Aorta (tissue), 5 donors: ENCODE data around the gene MRTFA. TPM values are rescaled to one million over a fixed set of nuclear protein-coding genes. Genes with fewer than 3 reads are reported as not detected.
"Not testable (repeated sequence)": the region's sequence is repeated elsewhere in the genome, so short reads cannot be mapped to it uniquely, and the experiment has no call there.

Experiments
- ATAC-seq: fragments of 200-7000 bp; cut with Tn5 transposase; one replicate; pipeline ENCODE4 v1.9.1; 2022; ENCODE audit warnings: moderate library complexity; ENCODE audit not compliant: low FRiP score
- DNase-seq, 2 donors: peaks; one replicate each; pipeline ENCODE4 v3.0.0-alpha.2; 2020
- H3K27ac ChIP-seq, 2 donors: one replicate each; pipeline ENCODE4 v1.5.1; 2013; ENCODE audit warnings: low read length in 2 of 2, mild to moderate bottlenecking in 2 of 2, moderate library complexity in 2 of 2, control low read depth in 1 of 2, inconsistent platforms in 1 of 2, low read depth in 1 of 2
- H3K27me3 ChIP-seq, 2 donors: one replicate each; pipeline ENCODE4 v1.6.1; 2013; ENCODE audit warnings: control low read depth in 1 of 2, low read length in 1 of 2, mild to moderate bottlenecking in 1 of 2, moderate library complexity in 1 of 2; ENCODE audit not compliant: insufficient read depth in 2 of 2, control insufficient read depth in 1 of 2
- H3K36me3 ChIP-seq, 2 donors: one replicate each; pipeline ENCODE4 v1.6.1; 2013; ENCODE audit warnings: control low read depth in 1 of 2, low read length in 1 of 2, mild to moderate bottlenecking in 1 of 2; ENCODE audit not compliant: insufficient read depth in 2 of 2, control insufficient read depth in 1 of 2
- H3K4me1 ChIP-seq, 2 donors: one replicate each; pipeline ENCODE4 v1.6.1; 2013; ENCODE audit warnings: low read length in 2 of 2, control low read depth in 1 of 2, mild to moderate bottlenecking in 1 of 2, moderate library complexity in 1 of 2; ENCODE audit not compliant: insufficient read depth in 2 of 2, control insufficient read depth in 1 of 2
- H3K4me3 ChIP-seq, 2 donors: one replicate each; pipeline ENCODE4 v1.5.1; 2013; ENCODE audit warnings: low read length in 2 of 2, control low read depth in 1 of 2, mild to moderate bottlenecking in 1 of 2
- H3K9me3 ChIP-seq: one replicate; pipeline ENCODE4 v1.6.1; 2013; ENCODE audit warnings: mild to moderate bottlenecking, low read length; ENCODE audit not compliant: control insufficient read depth
- WGBS, 2 donors: extraction: QIAGEN DNeasy Blood & Tissue Kit; methylation state at CpG; one replicate each; pipeline ENCODE4 v1.1.7; 2013; 5-methylcytosine and 5-hydroxymethylcytosine counted together
- intact Hi-C, 2 donors: fragments of 100-400 bp; cut with DNase I; formaldehyde crosslinking; loops; one replicate each; pipeline versions ENCODE4 v1.14.2 to v1.15.0; 2022
- polyA plus RNA-seq, 2 donors: library from polyadenylated mRNA; stranded (reverse); fragments of 200-250 nt; gene quantifications; one replicate each; pipeline ENCODE4 v1.2.3, GENCODE V29; 2013
- total RNA-seq, 2 donors: library from RNA; stranded (reverse); fragmentation: NEBNext Ultra II Directional; extraction: Animal tissue kit (Norgen Biotek cat#: 25700); gene quantifications; one replicate each; pipeline ENCODE4 v1.2.1, GENCODE V29; 2021
- donor health status: healthy with polysubstance abuse.
- donor health status: Bipolar disorder and iron deficiency.
- donor health status: DM: no; HTN: no; CAD: no.
- donor health status: DM: no; HTN: no; CAD: no.
- donor health status: DM: yes; HTN: yes; CAD: no.

Gene MRTFA
- total and polyA plus RNA-seq, 4 donors = 12.9 to 77.4 (median 51.9) TPM

DNA sequence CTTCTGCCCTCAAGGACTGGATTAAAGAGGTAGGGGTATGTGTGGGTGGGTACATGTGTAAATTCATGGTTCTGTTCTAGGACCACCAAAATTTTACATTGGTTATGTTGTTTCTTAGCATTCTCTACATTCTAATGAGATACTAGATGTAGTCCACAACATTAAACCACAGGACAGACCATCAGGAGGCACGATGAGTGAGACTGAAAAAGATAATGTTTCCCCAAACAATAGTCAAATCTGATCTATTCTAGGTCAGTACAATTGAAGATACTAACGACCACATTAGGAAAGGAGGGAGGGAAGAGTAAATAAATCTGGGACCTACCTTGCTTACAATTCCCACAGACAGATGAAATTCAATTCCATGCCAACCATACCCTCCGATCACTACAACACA, 42.2 kb downstream of the MRTFA start:
- peaks cover 0 to 9% of the 10 kb centered on the region in 2 donors for H3K4me1 ChIP-seq
- ATAC-seq (no peak), DNase-seq (no peak)
- no peaks in the 10 kb centered on the region for H3K36me3 ChIP-seq
- 85 to 88% methylated on average over 3 of the region's 3 CpGs for WGBS, 2 donors
- H3K27me3 ChIP-seq = no peaks in the 10 kb centered on the region
- intact Hi-C loops = no loop called here
- no peak overlapping the region for H3K4me3 ChIP-seq
- H3K9me3 ChIP-seq = no peaks in the 10 kb centered on the region
- H3K27ac ChIP-seq = no peak overlapping the region

DNA sequence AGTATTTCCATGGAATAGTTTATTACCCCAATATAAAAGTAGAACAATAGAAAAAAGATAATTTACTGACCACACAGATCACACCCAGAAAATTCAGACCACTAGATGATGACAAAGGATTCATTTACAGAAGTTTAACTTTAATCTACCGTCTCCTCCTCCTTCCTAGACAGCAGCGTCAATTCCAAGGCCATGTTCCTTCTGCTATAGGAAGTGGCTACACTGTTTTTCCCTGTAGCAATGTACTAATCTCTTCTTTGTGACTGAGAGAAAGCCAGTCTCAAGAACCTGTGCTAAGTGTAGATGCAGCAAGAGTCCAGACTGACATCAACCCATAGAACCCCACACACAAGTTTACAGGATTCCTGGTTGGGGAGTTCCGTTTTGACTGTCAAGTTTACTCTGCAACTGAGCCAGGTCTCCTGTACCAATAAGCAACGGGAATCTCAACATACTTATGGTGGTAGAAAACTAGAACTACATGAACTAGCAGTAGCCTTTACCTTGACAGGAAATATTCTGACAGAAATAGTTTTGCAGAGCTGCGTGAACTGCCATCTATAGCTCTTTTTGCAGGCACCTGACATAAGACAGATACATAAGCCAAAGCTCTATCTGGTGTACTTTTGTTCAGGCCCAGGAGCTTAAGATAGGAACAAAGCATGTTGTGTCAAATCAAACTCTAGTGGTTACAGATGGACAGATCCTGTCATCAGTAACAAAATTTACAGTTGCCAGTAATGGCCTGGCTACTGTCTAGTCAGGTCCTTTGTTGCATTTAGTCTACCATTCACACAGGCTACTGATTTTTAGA, 42.9 kb downstream of the MRTFA start:
- H3K4me1 ChIP-seq = peaks cover 0 to 8% of the 10 kb centered on the region in 2 donors
- WGBS, 2 donors = 78 to 80% methylated on average over 5 of the region's 5 CpGs
- no peaks in the 10 kb centered on the region for H3K36me3 ChIP-seq

DNA sequence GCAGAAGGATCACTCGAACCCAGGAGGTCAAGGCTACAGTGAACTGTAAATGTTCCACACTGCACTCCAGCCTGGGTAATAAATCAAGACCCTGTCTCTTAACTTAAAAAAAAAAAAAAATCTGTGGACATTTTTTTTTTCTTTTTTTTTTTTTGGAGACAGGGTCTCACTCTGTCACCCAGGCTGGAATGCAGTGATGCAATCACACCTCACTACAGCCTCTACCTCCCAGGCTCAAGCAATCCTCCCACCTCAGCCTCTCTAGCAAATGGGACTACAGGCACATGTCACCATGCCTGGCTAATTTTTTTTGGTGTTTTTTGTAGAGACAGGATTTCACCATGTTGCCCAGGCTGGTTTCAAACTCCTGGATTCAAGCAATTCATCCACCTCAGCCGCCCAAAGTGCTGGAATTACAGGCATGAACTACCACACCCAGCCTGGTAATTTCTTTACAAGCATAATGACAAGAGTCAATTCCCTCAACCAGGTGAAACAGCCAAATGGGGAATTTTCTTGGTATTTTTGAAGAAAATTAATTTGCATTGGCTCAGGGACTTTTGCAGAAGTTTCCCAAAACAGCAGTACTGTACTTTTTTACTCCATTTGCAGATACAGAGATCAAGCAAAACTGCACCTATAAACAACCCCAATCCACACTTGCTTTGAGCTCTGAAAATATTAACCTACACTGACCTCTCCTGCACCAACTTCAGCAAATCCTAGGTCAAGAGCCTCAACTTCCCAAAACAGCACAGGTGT, 44.0 kb downstream of the MRTFA start:
- H3K4me3 ChIP-seq = no peak overlapping the region
- no peak for ATAC-seq
- no peak for DNase-seq
- intact Hi-C loops = no loop called here
- no peak overlapping the region for H3K27ac ChIP-seq
- WGBS, 2 donors = 90 to 94% methylated on average over 2 of the region's 2 CpGs
- peaks cover 0 to 6% of the 10 kb centered on the region in 2 donors for H3K4me1 ChIP-seq
- no peaks in the 10 kb centered on the region for H3K27me3 ChIP-seq
- H3K36me3 ChIP-seq = no peaks in the 10 kb centered on the region
- H3K9me3 ChIP-seq = no peaks in the 10 kb centered on the region

More for the DNA sequence above, 42.9 kb downstream of the MRTFA start:
- Histone ChIP-seq H3K4me3 (no peak overlapping the region), H3K9me3 (no peaks in the 10 kb centered on the region), H3K27ac (no peak overlapping the region), H3K27me3 (no peaks in the 10 kb centered on the region)
- no peak for ATAC-seq
- intact Hi-C loops = no loop called here
- DNase-seq = no peak

DNA sequence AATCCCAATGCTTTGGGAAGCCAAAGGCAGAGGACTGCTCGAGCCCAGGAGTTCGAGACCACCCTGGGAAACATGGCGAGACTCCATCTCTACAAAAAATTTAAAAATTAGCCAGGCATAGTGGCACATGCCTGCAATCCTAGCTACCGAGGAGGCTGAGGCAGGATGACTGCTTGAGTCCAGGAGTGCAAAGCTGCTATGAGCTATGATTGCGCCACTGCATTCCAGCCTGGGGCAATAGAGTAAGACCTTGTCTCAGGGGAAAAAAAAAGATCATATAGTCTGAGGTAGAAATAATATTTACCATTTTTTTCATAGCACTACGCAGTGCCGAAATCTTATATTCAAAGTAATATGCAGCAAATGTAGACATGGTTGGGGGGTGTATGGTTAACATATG, 47.8 kb downstream of the MRTFA start:
- no peak for ATAC-seq
- H3K36me3 ChIP-seq = no peaks in the 10 kb centered on the region
- no peak for DNase-seq
- H3K4me3 ChIP-seq = no peak overlapping the region
- no peaks in the 10 kb centered on the region for H3K4me1 ChIP-seq
- no peaks in the 10 kb centered on the region for H3K27me3 ChIP-seq
- H3K27ac ChIP-seq = no peak overlapping the region
- intact Hi-C loops = no loop called here
- WGBS, 2 donors = 90 to 93% methylated on average over 7 of the region's 7 CpGs
- no peaks in the 10 kb centered on the region for H3K9me3 ChIP-seq

DNA sequence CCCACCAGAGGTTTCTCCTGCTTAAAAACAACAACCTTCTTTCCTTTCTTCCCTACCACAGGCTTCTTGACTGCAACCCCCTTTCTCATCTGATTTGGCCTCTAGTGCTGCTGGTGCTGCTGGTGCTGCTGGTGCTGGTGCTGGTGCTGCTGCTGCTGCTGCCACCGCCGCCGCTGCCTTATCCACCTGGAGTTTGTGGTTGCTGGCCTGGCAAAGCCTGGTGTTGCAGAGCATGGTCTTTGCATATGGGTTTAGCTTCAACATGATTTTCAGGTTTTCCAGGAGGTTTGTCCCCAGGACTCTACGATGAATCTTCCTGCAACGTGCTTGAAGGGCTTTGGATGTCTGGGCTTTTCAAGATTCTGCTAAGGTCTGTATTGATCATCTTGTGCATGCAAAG, 49.7 kb downstream of the MRTFA start:
- WGBS, 2 donors = 97 to 98% methylated on average over 5 of the region's 5 CpGs
- H3K27me3 ChIP-seq = no peaks in the 10 kb centered on the region
- H3K27ac ChIP-seq = no peak overlapping the region
- intact Hi-C loops = no loop called here
- no peaks in the 10 kb centered on the region for H3K36me3 ChIP-seq
- no peak for ATAC-seq
- no peaks in the 10 kb centered on the region for H3K9me3 ChIP-seq
- DNase-seq = no peak
- peaks cover 0 to 2% of the 10 kb centered on the region in 2 donors for H3K4me1 ChIP-seq
- H3K4me3 ChIP-seq = no peak overlapping the region

DNA sequence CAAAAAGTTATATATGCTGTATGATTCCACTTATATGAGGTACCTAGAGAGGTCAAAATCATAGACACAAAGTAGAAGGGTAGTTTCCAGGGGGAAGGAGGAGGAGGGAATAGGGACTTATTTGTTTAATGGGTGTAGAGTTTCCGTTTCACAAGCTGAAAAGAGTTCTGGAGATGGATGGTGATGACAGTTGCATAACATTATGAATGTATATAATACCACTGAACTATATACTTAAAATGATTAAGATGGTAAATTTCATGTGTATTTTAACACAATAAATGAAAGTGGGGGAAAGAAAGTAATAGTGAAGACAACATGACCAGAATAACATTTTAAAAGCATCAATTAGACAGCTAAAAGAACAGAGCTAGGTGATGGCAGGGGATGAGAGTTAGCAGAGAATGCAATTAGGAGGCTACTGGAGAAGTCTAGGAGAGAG, 51.2 kb downstream of the MRTFA start:
- H3K9me3 ChIP-seq = no peaks in the 10 kb centered on the region
- intact Hi-C loops = no loop called here
- H3K27me3 ChIP-seq = no peaks in the 10 kb centered on the region
- H3K4me3 ChIP-seq = no peak overlapping the region
- 48 to 53% methylated on average over 1 of the region's 1 CpG for WGBS, 2 donors
- DNase-seq = no peak
- ATAC-seq = no peak
- no peaks in the 10 kb centered on the region for H3K36me3 ChIP-seq
- no peak overlapping the region for H3K27ac ChIP-seq
- H3K4me1 ChIP-seq = peaks cover 0 to 2% of the 10 kb centered on the region in 2 donors

DNA sequence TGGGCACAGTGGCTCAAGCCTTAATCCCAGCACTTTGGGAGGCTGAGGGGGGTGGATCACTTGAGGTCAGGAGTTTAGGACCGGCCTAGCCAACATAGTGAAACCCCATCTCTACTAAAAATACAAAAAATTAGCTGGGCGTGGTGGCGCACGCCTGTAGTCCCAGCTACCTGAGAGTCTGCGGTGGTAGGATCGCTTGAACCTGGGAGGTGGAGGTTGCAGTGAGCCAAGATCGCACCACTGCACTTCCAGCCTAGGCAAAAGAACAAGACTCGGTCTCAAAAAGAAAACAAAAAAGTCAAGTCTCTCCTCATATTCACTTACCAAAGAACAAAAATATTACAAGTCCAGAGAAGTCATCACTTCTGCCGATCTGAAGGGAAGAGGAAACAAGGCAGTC, 51.8 kb downstream of the MRTFA start:
- not testable (repeated sequence) for DNase-seq
- 88 to 92% methylated on average over 9 of the region's 9 CpGs for WGBS, 2 donors

DNA sequence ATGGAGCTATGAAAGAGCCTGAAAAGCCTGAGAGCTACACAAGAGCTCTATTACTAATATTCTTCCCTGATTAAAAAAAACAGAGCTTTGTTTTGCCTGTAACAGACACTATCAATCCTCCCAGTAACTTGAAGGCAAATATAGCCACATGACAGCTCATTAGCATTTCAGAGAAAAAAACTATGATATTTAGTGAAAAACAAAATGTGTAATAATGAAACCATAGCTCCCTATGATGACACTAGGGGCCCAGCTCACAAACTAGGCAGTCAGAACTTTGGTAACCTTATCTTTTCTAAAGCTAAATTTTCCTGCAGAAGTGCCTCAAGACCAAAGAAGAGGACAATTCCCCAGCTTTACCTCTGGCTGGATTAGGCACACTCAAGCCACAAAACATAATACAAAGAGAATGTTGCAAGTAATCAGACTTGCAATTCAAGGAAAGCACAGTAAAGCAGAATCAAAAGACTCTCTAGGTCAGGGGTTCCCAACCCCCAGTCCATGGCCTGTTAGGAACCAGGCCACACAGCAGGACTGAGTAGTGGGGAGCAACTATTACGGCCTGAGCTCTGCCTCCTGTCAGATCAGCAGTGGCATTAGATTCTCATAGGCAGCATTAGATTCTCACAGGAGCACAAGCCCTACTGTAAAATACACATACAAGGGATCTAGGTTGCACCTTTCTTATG, 53.3 kb downstream of the MRTFA start:
- no peak for ATAC-seq
- no peak overlapping the region for H3K4me3 ChIP-seq
- H3K27me3 ChIP-seq = no peaks in the 10 kb centered on the region
- no peak for DNase-seq
- WGBS, 2 donors = 100% methylated on average over 1 of the region's 1 CpG
- no peaks in the 10 kb centered on the region for H3K9me3 ChIP-seq
- H3K4me1 ChIP-seq = peaks cover 0 to 2% of the 10 kb centered on the region in 2 donors
- no peaks in the 10 kb centered on the region for H3K36me3 ChIP-seq
- no peak overlapping the region for H3K27ac ChIP-seq
- intact Hi-C loops = no loop called here

More for the DNA sequence above, 51.8 kb downstream of the MRTFA start:
- ATAC-seq, H3K4me1 ChIP-seq, intact Hi-C loops, H3K27me3 ChIP-seq, H3K9me3 ChIP-seq, H3K27ac ChIP-seq, H3K4me3 ChIP-seq, H3K36me3 ChIP-seq: not testable (repeated sequence)
